Measurements from ENCODE around the gene THOC6. TPM values are rescaled to one million over a fixed set of nuclear protein-coding genes. Genes with fewer than 3 reads are reported as not detected.
A peak's percentile ranks its signal among the peaks of the same experiment; 100 is the strongest.

THOC6 gene
- total RNA-seq, 1 donor from 2014 or later = 40.1 TPM

DNA sequence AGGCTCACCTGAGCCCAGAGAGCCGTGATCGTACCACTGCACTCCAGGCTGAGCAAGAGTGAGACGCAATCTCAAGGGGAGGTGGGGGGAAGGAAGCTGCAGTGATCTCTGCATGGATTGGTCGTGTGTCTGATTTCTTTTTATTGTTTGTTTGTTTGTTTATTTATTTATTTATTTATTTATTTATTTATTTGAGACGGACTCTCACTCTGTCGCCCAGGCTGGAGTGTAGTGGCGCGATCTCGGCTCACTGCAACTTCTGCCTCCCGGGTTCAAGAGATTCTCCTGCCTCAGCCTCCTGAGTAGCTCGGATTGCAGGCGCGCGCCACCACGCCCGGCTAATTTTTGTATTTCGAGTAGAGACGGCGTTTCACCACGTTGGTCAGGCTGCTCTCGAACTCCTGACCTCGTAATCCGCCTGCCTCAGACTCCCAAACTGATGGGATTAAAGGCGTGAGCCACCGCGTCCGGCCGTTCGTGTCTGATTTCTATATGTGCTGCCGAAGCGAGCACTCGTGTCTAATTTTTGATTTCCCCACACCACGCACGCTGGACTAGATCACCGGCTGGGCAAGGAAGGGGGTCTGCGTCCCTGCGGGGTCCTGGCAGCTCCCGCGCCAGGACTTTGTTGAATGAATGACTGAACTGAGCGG is 4.1 kb upstream of the THOC6 start:
- H3K4me1 Mint-ChIP-seq (ENCODE audit: unreplicated experiment) = peaks cover 38% of the 10 kb centered on the region
- H3K9me3 Mint-ChIP-seq (ENCODE audit: unreplicated experiment) = no peaks in the 10 kb centered on the region
- peak overlapping the region; percentile 86 for H3K4me3 Mint-ChIP-seq (ENCODE audit: unreplicated experiment)
- peaks cover 2% of the 10 kb centered on the region for H3K27me3 Mint-ChIP-seq (ENCODE audit: unreplicated experiment)
- DNase-seq (ENCODE audit: extremely low spot score, unreplicated experiment) = no peak
- TF ChIP-seq, protein P1, sequence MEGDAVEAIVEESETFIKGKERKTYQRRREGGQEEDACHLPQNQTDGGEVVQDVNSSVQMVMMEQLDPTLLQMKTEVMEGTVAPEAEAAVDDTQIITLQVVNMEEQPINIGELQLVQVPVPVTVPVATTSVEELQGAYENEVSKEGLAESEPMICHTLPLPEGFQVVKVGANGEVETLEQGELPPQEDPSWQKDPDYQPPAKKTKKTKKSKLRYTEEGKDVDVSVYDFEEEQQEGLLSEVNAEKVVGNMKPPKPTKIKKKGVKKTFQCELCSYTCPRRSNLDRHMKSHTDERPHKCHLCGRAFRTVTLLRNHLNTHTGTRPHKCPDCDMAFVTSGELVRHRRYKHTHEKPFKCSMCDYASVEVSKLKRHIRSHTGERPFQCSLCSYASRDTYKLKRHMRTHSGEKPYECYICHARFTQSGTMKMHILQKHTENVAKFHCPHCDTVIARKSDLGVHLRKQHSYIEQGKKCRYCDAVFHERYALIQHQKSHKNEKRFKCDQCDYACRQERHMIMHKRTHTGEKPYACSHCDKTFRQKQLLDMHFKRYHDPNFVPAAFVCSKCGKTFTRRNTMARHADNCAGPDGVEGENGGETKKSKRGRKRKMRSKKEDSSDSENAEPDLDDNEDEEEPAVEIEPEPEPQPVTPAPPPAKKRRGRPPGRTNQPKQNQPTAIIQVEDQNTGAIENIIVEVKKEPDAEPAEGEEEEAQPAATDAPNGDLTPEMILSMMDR (IDR thresholded peaks at IDR 0.05) = no peak
- no peaks in the 10 kb centered on the region for H3K36me3 Mint-ChIP-seq (ENCODE audit: unreplicated experiment)
- peak overlapping the region; percentile 84 for H3K27ac Mint-ChIP-seq (ENCODE audit: unreplicated experiment)

DNA sequence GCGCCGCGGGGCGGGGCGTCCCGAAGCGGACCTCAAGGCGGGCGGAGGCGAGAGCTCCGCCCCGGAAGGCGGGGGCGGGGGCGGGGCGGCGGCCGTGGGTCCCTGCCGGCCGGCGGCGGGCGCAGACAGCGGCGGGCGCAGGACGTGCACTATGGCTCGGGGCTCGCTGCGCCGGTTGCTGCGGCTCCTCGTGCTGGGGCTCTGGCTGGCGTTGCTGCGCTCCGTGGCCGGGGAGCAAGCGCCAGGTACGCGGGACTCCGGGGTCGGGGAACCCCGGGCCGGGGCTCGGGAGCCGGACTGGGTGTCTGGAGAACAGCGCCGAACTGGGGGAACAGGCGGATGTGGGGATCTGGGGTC is 3.6 kb upstream of the THOC6 start, which contains the start of gene TNFRSF12A:
TNFRSF12A (plus strand) TSS at position 122 of the 357 bp plus-strand sequence; CDS start at position 152, 30 bp downstream.
- Mint-ChIP-seq H3K27ac (ENCODE audit: unreplicated experiment) (peak within 1 kb of the TSS; percentile 96), H3K4me1 (ENCODE audit: unreplicated experiment) (peaks cover 38% of the 10 kb centered on the region), H3K27me3 (ENCODE audit: unreplicated experiment) (peaks cover 2% of the 10 kb centered on the region), H3K36me3 (ENCODE audit: unreplicated experiment) (no peaks in the 10 kb centered on the region), H3K9me3 (ENCODE audit: unreplicated experiment) (no peaks in the 10 kb centered on the region), H3K4me3 (ENCODE audit: unreplicated experiment) (peak within 1 kb of the TSS; percentile 86)
- TF ChIP-seq, protein P1 (IDR thresholded peaks at IDR 0.05) = peak; percentile 8
- DNase-seq (ENCODE audit: extremely low spot score, unreplicated experiment) = peak; percentile 89

DNA sequence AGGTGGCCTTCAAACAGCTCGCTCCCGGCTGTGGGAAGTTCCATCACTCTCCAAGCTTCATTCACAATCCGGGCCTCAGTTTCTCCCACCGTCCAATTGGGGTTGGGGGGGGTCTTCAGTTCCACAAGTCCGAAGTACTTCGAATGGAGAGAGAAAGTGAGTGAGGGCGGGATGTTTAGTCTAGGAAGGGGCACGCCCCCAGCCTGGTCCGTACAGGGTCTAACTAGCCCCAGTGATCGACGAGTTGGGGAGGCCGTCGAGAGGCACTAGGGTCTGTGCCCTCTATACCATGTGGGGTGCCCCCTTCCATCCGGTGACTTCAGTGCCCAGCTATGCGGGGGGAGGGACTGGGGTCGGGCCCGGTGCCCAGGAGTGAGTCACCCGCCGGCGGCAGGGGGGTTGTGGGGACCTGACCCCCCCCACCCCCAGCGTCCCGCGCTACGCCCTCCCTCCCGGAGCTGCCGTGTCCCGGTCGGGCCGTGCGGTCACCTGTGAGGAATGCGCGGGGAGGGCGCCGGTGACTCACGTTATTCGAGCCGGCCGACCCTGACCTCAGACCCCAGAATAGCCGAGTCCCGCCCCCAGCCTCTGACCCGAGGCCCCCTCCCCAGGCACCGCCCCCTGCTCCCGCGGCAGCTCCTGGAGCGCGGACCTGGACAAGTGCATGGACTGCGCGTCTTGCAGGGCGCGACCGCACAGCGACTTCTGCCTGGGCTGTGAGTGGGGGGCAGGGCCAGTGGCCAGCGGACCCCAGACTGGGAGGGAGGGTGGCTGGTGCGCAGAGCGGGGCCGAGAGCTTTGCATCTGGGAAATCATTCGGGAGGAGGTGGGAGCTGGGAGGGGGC is 3.0 kb upstream of the THOC6 start:
- no peaks in the 10 kb centered on the region for H3K36me3 Mint-ChIP-seq (ENCODE audit: unreplicated experiment)
- peaks cover 40% of the 10 kb centered on the region for H3K4me1 Mint-ChIP-seq (ENCODE audit: unreplicated experiment)
- peak overlapping the region; percentile 96 for H3K27ac Mint-ChIP-seq (ENCODE audit: unreplicated experiment)
- H3K9me3 Mint-ChIP-seq (ENCODE audit: unreplicated experiment) = no peaks in the 10 kb centered on the region
- TF ChIP-seq, protein P1 (IDR thresholded peaks at IDR 0.05) = no peak
- peaks cover 2% of the 10 kb centered on the region for H3K27me3 Mint-ChIP-seq (ENCODE audit: unreplicated experiment)
- H3K4me3 Mint-ChIP-seq (ENCODE audit: unreplicated experiment) = peak overlapping the region; percentile 86
- DNase-seq (ENCODE audit: extremely low spot score, unreplicated experiment) = peak; percentile 92

DNA sequence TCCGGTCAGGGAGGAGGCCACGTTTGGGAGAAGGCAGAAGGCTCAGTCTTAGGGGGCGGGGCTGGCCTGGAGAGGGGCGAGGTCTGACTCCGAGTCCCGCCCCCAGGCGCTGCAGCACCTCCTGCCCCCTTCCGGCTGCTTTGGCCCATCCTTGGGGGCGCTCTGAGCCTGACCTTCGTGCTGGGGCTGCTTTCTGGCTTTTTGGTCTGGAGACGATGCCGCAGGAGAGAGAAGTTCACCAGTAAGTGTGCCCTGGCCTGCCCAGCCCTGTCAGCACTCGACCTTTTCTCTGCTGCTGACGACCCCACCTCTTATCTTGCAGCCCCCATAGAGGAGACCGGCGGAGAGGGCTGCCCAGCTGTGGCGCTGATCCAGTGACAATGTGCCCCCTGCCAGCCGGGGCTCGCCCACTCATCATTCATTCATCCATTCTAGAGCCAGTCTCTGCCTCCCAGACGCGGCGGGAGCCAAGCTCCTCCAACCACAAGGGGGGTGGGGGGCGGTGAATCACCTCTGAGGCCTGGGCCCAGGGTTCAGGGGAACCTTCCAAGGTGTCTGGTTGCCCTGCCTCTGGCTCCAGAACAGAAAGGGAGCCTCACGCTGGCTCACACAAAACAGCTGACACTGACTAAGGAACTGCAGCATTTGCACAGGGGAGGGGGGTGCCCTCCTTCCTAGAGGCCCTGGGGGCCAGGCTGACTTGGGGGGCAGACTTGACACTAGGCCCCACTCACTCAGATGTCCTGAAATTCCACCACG is 2.2 kb upstream of the THOC6 start:
- Mint-ChIP-seq H3K4me3 (ENCODE audit: unreplicated experiment) (peak overlapping the region; percentile 86), H3K27ac (ENCODE audit: unreplicated experiment) (peak overlapping the region; percentile 96), H3K9me3 (ENCODE audit: unreplicated experiment) (no peaks in the 10 kb centered on the region), H3K36me3 (ENCODE audit: unreplicated experiment) (peaks cover 2% of the 10 kb centered on the region), H3K27me3 (ENCODE audit: unreplicated experiment) (peaks cover 2% of the 10 kb centered on the region), H3K4me1 (ENCODE audit: unreplicated experiment) (peaks cover 40% of the 10 kb centered on the region)
- peak; percentile 93 for DNase-seq (ENCODE audit: extremely low spot score, unreplicated experiment)
- TF ChIP-seq, protein P1 (IDR thresholded peaks at IDR 0.05) = peak; percentile 46
